H9 (cell line): ENCODE data around the gene NUP107. TPM values are rescaled to one million over a fixed set of nuclear protein-coding genes. Genes with fewer than 3 reads are reported as not detected.

Source experiments
- DNase-seq: peaks from one replicate; pipeline ENCODE4 v3.0.0-alpha.2; 2017
- H2AFZ ChIP-seq: one replicate; pipeline ENCODE4 v1.6.1; 2013; ENCODE audit warnings: mild to moderate bottlenecking, low read length, control low read depth, moderate library complexity
- H2AK5ac ChIP-seq: 2 replicates; pipeline ENCODE4 v1.6.1; 2013; ENCODE audit warnings: low read length, control low read depth, mixed read lengths; ENCODE audit not compliant: insufficient read length
- H2BK120ac ChIP-seq: one replicate; pipeline ENCODE4 v1.6.1; 2013; ENCODE audit warnings: low read depth, mild to moderate bottlenecking, low read length, control low read depth, inconsistent platforms; ENCODE audit not compliant: poor library complexity, severe bottlenecking
- H2BK12ac ChIP-seq: 2 replicates; pipeline ENCODE4 v1.6.1; 2013; ENCODE audit warnings: low read length, control low read depth, mixed read lengths, low read depth; ENCODE audit not compliant: insufficient read length
- H2BK15ac ChIP-seq: 2 replicates; pipeline ENCODE4 v1.6.1; 2013; ENCODE audit warnings: low read depth, low read length, control low read depth
- H2BK20ac ChIP-seq: one replicate; pipeline ENCODE4 v1.6.1; 2013; ENCODE audit warnings: low read depth, mild to moderate bottlenecking, low read length, control low read depth, inconsistent platforms; ENCODE audit not compliant: poor library complexity, severe bottlenecking
- H2BK5ac ChIP-seq: 2 replicates; pipeline ENCODE4 v1.6.1; 2013; ENCODE audit warnings: low read length, control low read depth, mixed read lengths; ENCODE audit not compliant: insufficient read length
- H3K14ac ChIP-seq: 2 replicates; pipeline ENCODE4 v1.6.1; 2013; ENCODE audit warnings: low read length, control low read depth; ENCODE audit not compliant: insufficient read depth
- H3K18ac ChIP-seq: 2 replicates; pipeline ENCODE4 v1.6.1; 2013; ENCODE audit warnings: low read depth, mild to moderate bottlenecking, mixed read lengths, low read length, control low read depth; ENCODE audit not compliant: insufficient read length
- H3K23ac ChIP-seq: 2 replicates; pipeline ENCODE4 v1.6.1; 2013; ENCODE audit warnings: low read length, control low read depth, mixed read lengths, low read depth; ENCODE audit not compliant: insufficient read length
- H3K23me2 ChIP-seq: 2 replicates; pipeline ENCODE4 v1.6.1; 2013; ENCODE audit warnings: low read depth, mild to moderate bottlenecking, mixed read lengths, low read length, control low read depth; ENCODE audit not compliant: insufficient read length, poor library complexity, severe bottlenecking
- H3K27ac ChIP-seq: 2 replicates; pipeline ENCODE4 v1.5.1; 2013; ENCODE audit warnings: low read length, control low read depth, mixed read lengths, low read depth; ENCODE audit not compliant: insufficient read length
- H3K27me3 ChIP-seq: 2 replicates; pipeline ENCODE4 v1.6.1; 2013; ENCODE audit warnings: low read length, control low read depth, inconsistent platforms; ENCODE audit not compliant: insufficient read depth
- H3K4ac ChIP-seq: 2 replicates; pipeline ENCODE4 v1.6.1; 2013; ENCODE audit warnings: low read depth, mild to moderate bottlenecking, control low read depth, inconsistent platforms, low read length, moderate library complexity
- H3K4me1 ChIP-seq: 2 replicates; pipeline ENCODE4 v1.6.1; 2013; ENCODE audit warnings: low read length, control low read depth, inconsistent platforms; ENCODE audit not compliant: insufficient read depth
- H3K4me2 ChIP-seq: 2 replicates; pipeline ENCODE4 v1.6.1; 2013; ENCODE audit warnings: low read length, control low read depth, mixed read lengths; ENCODE audit not compliant: insufficient read length, insufficient read depth
- H3K56ac ChIP-seq: 2 replicates; pipeline ENCODE4 v1.6.1; 2013; ENCODE audit warnings: low read depth, mild to moderate bottlenecking, mixed read lengths, low read length, control low read depth; ENCODE audit not compliant: insufficient read length
- H3K79me1 ChIP-seq: 2 replicates; pipeline ENCODE4 v1.6.1; 2013; ENCODE audit warnings: low read depth, mild to moderate bottlenecking, moderate library complexity, low read length, control low read depth, inconsistent platforms; ENCODE audit not compliant: insufficient read depth, poor library complexity, severe bottlenecking
- H3K79me2 ChIP-seq: 2 replicates; pipeline ENCODE4 v1.6.1; 2013; ENCODE audit warnings: low read length, control low read depth, inconsistent platforms; ENCODE audit not compliant: insufficient read depth
- H3K9ac ChIP-seq: 2 replicates; pipeline ENCODE4 v1.6.1; 2013; ENCODE audit warnings: low read length, control low read depth, mixed read lengths; ENCODE audit not compliant: insufficient read length; ENCODE audit errors: extremely low read depth
- H3K9me3 ChIP-seq: one replicate; pipeline ENCODE4 v1.6.1; 2013; ENCODE audit warnings: low read depth, low read length, inconsistent platforms; ENCODE audit not compliant: control insufficient read depth
- H3T11ph ChIP-seq: one replicate; pipeline ENCODE4 v1.6.1; 2013; ENCODE audit warnings: mild to moderate bottlenecking, low read length, control low read depth, inconsistent platforms
- H4K20me1 ChIP-seq: one replicate; pipeline ENCODE4 v1.6.1; 2013; ENCODE audit not compliant: control insufficient read depth, insufficient read length, insufficient read depth
- H4K5ac ChIP-seq: 2 replicates; pipeline ENCODE4 v1.6.1; 2013; ENCODE audit warnings: low read depth, mild to moderate bottlenecking, mixed read lengths, low read length, control low read depth; ENCODE audit not compliant: insufficient read length
- H4K8ac ChIP-seq: replicated peaks from 2 replicates; pipeline ENCODE4 v1.6.1; 2013; ENCODE audit warnings: low read length, control low read depth, mixed read lengths, low read depth; ENCODE audit not compliant: insufficient read length
- H4K91ac ChIP-seq: 2 replicates; pipeline ENCODE4 v1.6.1; 2013; ENCODE audit warnings: low read depth, mild to moderate bottlenecking, moderate library complexity, mixed read lengths, low read length, control low read depth; ENCODE audit not compliant: insufficient read length
- H3K27ac Mint-ChIP-seq, 3 experiments: 2 replicates in 2 of 3; 3 replicates in 1 of 3; pipeline ENCODE4 v1.8.0; 2020 to 2021; ENCODE audit warnings: mixed read lengths in 3 of 3, mild to moderate bottlenecking in 1 of 3, moderate library complexity in 1 of 3
- H3K27me3 Mint-ChIP-seq: 2 replicates; pipeline ENCODE4 v1.8.0; 2021; ENCODE audit warnings: low read depth, mild to moderate bottlenecking, moderate library complexity, mixed read lengths
- H3K36me3 Mint-ChIP-seq, 3 experiments: 2 replicates in 2 of 3; 3 replicates in 1 of 3; pipeline ENCODE4 v1.8.0; 2020 to 2021; ENCODE audit warnings: low read depth in 3 of 3, mixed read lengths in 3 of 3; ENCODE audit not compliant: insufficient read depth in 1 of 3
- H3K4me1 Mint-ChIP-seq, 2 experiments: 2 replicates each; pipeline ENCODE4 v1.8.0; 2020; ENCODE audit warnings: mixed read lengths in 2 of 2
- H3K4me3 Mint-ChIP-seq, 2 experiments: 2 replicates in 1 of 2; 3 replicates in 1 of 2; pipeline ENCODE4 v1.8.0; 2020 to 2021; ENCODE audit warnings: mild to moderate bottlenecking in 2 of 2, mixed read lengths in 2 of 2, moderate library complexity in 1 of 2
- H3K9me3 Mint-ChIP-seq, 2 experiments: 2 replicates in 1 of 2; 3 replicates in 1 of 2; pipeline ENCODE4 v1.8.0; 2020; ENCODE audit warnings: mild to moderate bottlenecking in 2 of 2, mixed read lengths in 2 of 2, moderate library complexity in 1 of 2
- CTCF ChIP-seq: fragments of 200-600 bp; sonication (generic); conservative IDR thresholded peaks from 3 replicates; pipeline ENCODE4 v1.8.0; 2021; ENCODE audit warnings: antibody characterized with exemption, mild to moderate bottlenecking
- WGBS: extraction: QIAGEN DNeasy Blood & Tissue Kit; methylation state at CpG from one replicate; pipeline ENCODE4 v1.1.7; 2013; ENCODE audit warnings: missing lambda C conversion rate, low lambda C conversion rate, mixed read lengths; ENCODE audit not compliant: insufficient read length; ENCODE audit errors: extremely low coverage; 5-methylcytosine and 5-hydroxymethylcytosine counted together
- total RNA-seq: library from RNA; stranded (reverse); gene quantifications from 2 replicates; pipeline ENCODE4 v1.2.1, GENCODE V29; 2021

NUP107 gene
- total RNA-seq, 1 experiment from 2014 or later = 147 TPM

- Histone ChIP-seq H4K20me1 (no peaks in the 10 kb centered on the region), H3K27ac (no peak overlapping the region), H3T11ph (no peak overlapping the region), H2BK5ac (no peak overlapping the region), H3K14ac (no peak overlapping the region), H3K9me3 (no peaks in the 10 kb centered on the region), H2BK20ac (no peak overlapping the region), H3K4me2 (no peak overlapping the region), H2BK12ac (no peak overlapping the region), H3K79me2 (no peaks in the 10 kb centered on the region), H3K23me2 (no peaks in the 10 kb centered on the region), H4K5ac (no peak overlapping the region), H2AK5ac (no peak overlapping the region), H2BK15ac (no peak overlapping the region), H2AFZ (no peak overlapping the region), H3K79me1 (no peaks in the 10 kb centered on the region), H3K27me3 (no peaks in the 10 kb centered on the region), H2BK120ac (no peak overlapping the region), H3K4ac (no peak overlapping the region), H3K23ac (no peak overlapping the region), H3K56ac (no peak overlapping the region), H4K8ac (no peak overlapping the region), H4K91ac (no peak overlapping the region), H3K18ac (no peak overlapping the region), H3K9ac (no peak overlapping the region), H3K4me1 (no peaks in the 10 kb centered on the region)
- Mint-ChIP-seq H3K4me3 (no peak overlapping the region), H3K4me1 (peaks cover 0 to 5% of the 10 kb centered on the region in 2 experiments; a peak in 3 of 4 replicates), H3K36me3 (no peaks in the 10 kb centered on the region), H3K27me3 (no peaks in the 10 kb centered on the region; the same call in 1 of the 2 replicates), H3K9me3 (no peaks in the 10 kb centered on the region), H3K27ac (no peak overlapping the region)
- DNase-seq = no peak
- no peak for TF ChIP-seq CTCF
- WGBS = no CpG with 5 or more reads among the region's 4 CpGs
Observed at GRCh38 chr12:68793975-68794652, 107.3 kb downstream of the NUP107 start.
